IMR-90 (cell line): ENCODE results near the gene BRMS1. TPM values are rescaled to one million over a fixed set of nuclear protein-coding genes. Genes with fewer than 3 reads are reported as not detected.

ENCODE experiments used
- ATAC-seq: fragments of 200-7000 bp; cut with Tn5 transposase; 2 replicates; pipeline ENCODE4 v1.9.1; 2020; ENCODE audit warnings: low read depth, mild to moderate bottlenecking, moderate library complexity
- BruUV-seq: library from RNA; stranded (reverse); fragments of 400-500 nt; replicated peaks from 2 replicates; lab custom pipeline; 2021; lab: Mats Ljungman, UMichigan
- CTCF ChIA-PET: fragments of 300-600 bp; formaldehyde crosslinking; extraction: SDS; loops from one replicate; lab custom pipeline; 2021; ENCODE audit warnings: antibody characterized with exemption; lab: Yijun Ruan, JAX
- POLR2A ChIA-PET: fragments of 300-600 bp; sonication (Branson Sonifier 250); formaldehyde crosslinking; loops from one replicate; lab custom pipeline; 2022; ENCODE audit warnings: antibody characterized with exemption; ENCODE audit not compliant: unreplicated experiment; lab: Charles Lee
- DNase-seq: peaks from one replicate; pipeline ENCODE4 v3.0.0; 2013
- H2AFZ ChIP-seq: replicated peaks from 2 replicates; pipeline ENCODE3; 2013; ENCODE audit warnings: low read length, mild to moderate bottlenecking; ENCODE audit not compliant: poor library complexity
- H2AK5ac ChIP-seq: 2 replicates; pipeline ENCODE4 v1.6.1; 2013; ENCODE audit warnings: low read depth, low read length, inconsistent platforms
- H2AK9ac ChIP-seq: replicated peaks from 2 replicates; pipeline ENCODE3; 2013; ENCODE audit warnings: mild to moderate bottlenecking, low read depth, low read length, moderate library complexity; ENCODE audit not compliant: poor library complexity
- H2BK120ac ChIP-seq: 2 replicates; pipeline ENCODE4 v1.6.1; 2013; ENCODE audit warnings: low read depth, low read length, inconsistent platforms
- H2BK15ac ChIP-seq: 3 replicates; pipeline ENCODE4 v1.6.1; 2013; ENCODE audit warnings: low read depth, low read length, inconsistent platforms
- H2BK20ac ChIP-seq: 2 replicates; pipeline ENCODE4 v1.6.1; 2013; ENCODE audit warnings: low read depth, mild to moderate bottlenecking, inconsistent platforms, low read length, moderate library complexity
- H2BK5ac ChIP-seq: 2 replicates; pipeline ENCODE4 v1.6.1; 2013; ENCODE audit warnings: mild to moderate bottlenecking, low read depth, low read length, inconsistent platforms; ENCODE audit not compliant: poor library complexity, severe bottlenecking
- H3K14ac ChIP-seq: replicated peaks from 2 replicates; pipeline ENCODE4 v1.6.1; 2013; ENCODE audit warnings: low read depth, low read length, inconsistent platforms
- H3K18ac ChIP-seq: 2 replicates; pipeline ENCODE4 v1.6.1; 2013; ENCODE audit warnings: low read depth, low read length, control low read depth
- H3K23ac ChIP-seq: 2 replicates; pipeline ENCODE4 v1.6.1; 2013; ENCODE audit warnings: low read depth, low read length, inconsistent platforms
- H3K27ac ChIP-seq: 2 replicates; pipeline ENCODE4 v1.5.1; 2013; ENCODE audit warnings: mild to moderate bottlenecking, control low read depth, low read length; ENCODE audit not compliant: insufficient read depth
- H3K27me3 ChIP-seq: 2 replicates; pipeline ENCODE4 v1.6.1; 2013; ENCODE audit warnings: low read length; ENCODE audit not compliant: control insufficient read depth, insufficient read depth
- H3K36me3 ChIP-seq: 2 replicates; pipeline ENCODE4 v1.6.1; 2013; ENCODE audit warnings: low read length, mixed read lengths; ENCODE audit not compliant: control insufficient read depth, insufficient read depth
- H3K4ac ChIP-seq: 2 replicates; pipeline ENCODE4 v1.6.1; 2013; ENCODE audit warnings: low read depth, low read length, inconsistent platforms
- H3K4me1 ChIP-seq: 2 replicates; pipeline ENCODE4 v1.6.1; 2013; ENCODE audit warnings: low read length, mixed read lengths; ENCODE audit not compliant: control insufficient read depth, insufficient read depth
- H3K4me2 ChIP-seq: 2 replicates; pipeline ENCODE4 v1.6.1; 2013; ENCODE audit warnings: low read depth, mild to moderate bottlenecking, control low read depth, low read length, moderate library complexity
- H3K4me3 ChIP-seq: 2 replicates; pipeline ENCODE4 v1.5.1; 2013; ENCODE audit warnings: low read depth, mild to moderate bottlenecking, control low read depth, low read length, moderate library complexity; ENCODE audit not compliant: insufficient read depth
- H3K56ac ChIP-seq: 2 replicates; pipeline ENCODE4 v1.6.1; 2013; ENCODE audit warnings: low read length, inconsistent platforms; ENCODE audit not compliant: insufficient read depth; ENCODE audit errors: extremely low read depth
- H3K79me1 ChIP-seq, 2 experiments: 2 replicates each; pipeline ENCODE4 v1.6.1; 2013; ENCODE audit warnings: low read length in 2 of 2, inconsistent platforms in 1 of 2, low read depth in 1 of 2
- H3K9ac ChIP-seq: 2 replicates; pipeline ENCODE4 v1.6.1; 2013; ENCODE audit warnings: low read depth, low read length, control low read depth
- H3K9me1 ChIP-seq: 2 replicates; pipeline ENCODE4 v1.6.1; 2013; ENCODE audit warnings: low read length, inconsistent platforms; ENCODE audit not compliant: insufficient read depth
- H3K9me3 ChIP-seq: 2 replicates; pipeline ENCODE4 v1.6.1; 2013; ENCODE audit warnings: low read length; ENCODE audit not compliant: control insufficient read depth, insufficient read depth
- H4K20me1 ChIP-seq: 2 replicates; pipeline ENCODE4 v1.6.1; 2013; ENCODE audit warnings: low read length, inconsistent platforms; ENCODE audit not compliant: insufficient read depth
- H4K5ac ChIP-seq: 2 replicates; pipeline ENCODE4 v1.6.1; 2013; ENCODE audit warnings: mild to moderate bottlenecking, low read depth, low read length, control low read depth
- H4K8ac ChIP-seq, 2 experiments: 2 replicates each; pipeline ENCODE4 v1.6.1; 2013; ENCODE audit warnings: low read depth in 2 of 2, low read length in 2 of 2, control low read depth in 1 of 2, inconsistent platforms in 1 of 2
- H4K91ac ChIP-seq: 2 replicates; pipeline ENCODE4 v1.6.1; 2013; ENCODE audit warnings: low read depth, low read length, inconsistent platforms; ENCODE audit not compliant: insufficient read depth
- BHLHE40 ChIP-seq: fragments of 150-350 bp; IDR thresholded peaks from 2 replicates; pipeline ENCODE4 v1.6.1; 2016; ENCODE audit warnings: mild to moderate bottlenecking, low read depth, low read length
- CEBPB ChIP-seq: IDR thresholded peaks from 2 replicates; pipeline ENCODE4 v1.6.1; 2012; ENCODE audit warnings: low read depth, low read length, improper control_type of control experiment
- ELK1 ChIP-seq: fragments of 150-350 bp; IDR thresholded peaks from 2 replicates; pipeline ENCODE4 v1.6.1; 2016; ENCODE audit warnings: low read depth, mild to moderate bottlenecking, low read length, moderate library complexity, borderline replicate concordance
- FOS ChIP-seq: fragments of 150-350 bp; IDR thresholded peaks from 2 replicates; pipeline ENCODE4 v1.6.1; 2016; ENCODE audit warnings: low read depth, low read length
- MAFK ChIP-seq: IDR thresholded peaks from 2 replicates; pipeline ENCODE4 v1.6.1; 2012; ENCODE audit warnings: low read depth, low read length, improper control_type of control experiment
- MAZ ChIP-seq: IDR thresholded peaks from 2 replicates; pipeline ENCODE4 v1.6.1; 2012; ENCODE audit warnings: low read depth, mild to moderate bottlenecking, low read length, improper control_type of control experiment, moderate library complexity, borderline replicate concordance
- MXI1 ChIP-seq: IDR thresholded peaks from 2 replicates; pipeline ENCODE4 v1.6.1; 2012; ENCODE audit warnings: low read depth, mild to moderate bottlenecking, low read length, moderate library complexity, borderline replicate concordance
- POLR2A ChIP-seq: IDR thresholded peaks from 2 replicates; pipeline ENCODE4 v1.6.1; 2012; ENCODE audit warnings: mild to moderate bottlenecking, low read depth, low read length
- RAD21 ChIP-seq: IDR thresholded peaks from 2 replicates; pipeline ENCODE4 v1.6.1; 2012; ENCODE audit warnings: low read length, improper control_type of control experiment
- RFX5 ChIP-seq: IDR thresholded peaks from 2 replicates; pipeline ENCODE4 v1.8.0; 2012; ENCODE audit warnings: low read depth, mild to moderate bottlenecking, low read length, moderate library complexity
- SMC3 ChIP-seq: fragments of 150-350 bp; IDR thresholded peaks from 2 replicates; pipeline ENCODE4 v1.6.1; 2016; ENCODE audit warnings: low read depth, mild to moderate bottlenecking, antibody characterized with exemption, low read length, moderate library complexity
- USF2 ChIP-seq: fragments of 150-350 bp; IDR thresholded peaks from 2 replicates; pipeline ENCODE4 v1.6.1; 2017; ENCODE audit warnings: mild to moderate bottlenecking, antibody characterized with exemption, low read length, low read depth
- WGBS, 2 experiments: methylation state at CpG; one replicate each; pipeline versions ENCODE4 v1.1.5 to v1.1.7; 2013; ENCODE audit warnings: missing lambda C conversion rate in 2 of 2; ENCODE audit not compliant: insufficient read length in 1 of 2; ENCODE audit errors: extremely low coverage in 2 of 2; 5-methylcytosine and 5-hydroxymethylcytosine counted together
- dilution Hi-C: fragments of 300-500 bp; cut with HindIII; formaldehyde crosslinking; loops from one replicate; pipeline ENCODE4 v1.14.3; 2018; ENCODE audit warnings: low sequenced_read_pairs; ENCODE audit not compliant: unreplicated experiment
- in situ Hi-C: fragments of 300-500 bp; cut with MboI; formaldehyde crosslinking; loops from 3 replicates; pipeline ENCODE4 v1.14.3; 2019; ENCODE audit warnings: low sequenced_read_pairs, inconsistent platforms, mixed read lengths
- intact Hi-C: fragments of 100-400 bp; cut with micrococcal nuclease; formaldehyde crosslinking; loops from 2 replicates; pipeline ENCODE4 v1.10.0; 2022
- polyA plus RNA-seq, 3 experiments: library from polyadenylated mRNA; depleted of rRNA; stranded (reverse); fragments of >200 nt; gene quantifications; 2 replicates each; pipeline ENCODE4 v1.2.3, GENCODE V29; 2012; ENCODE audit warnings: low replicate concordance in 1 of 3
- total RNA-seq: library from RNA; depleted of rRNA; stranded (reverse); fragments of >200 nt; gene quantifications from 2 replicates; pipeline ENCODE4 v1.2.3, GENCODE V29; 2012

The BRMS1 gene
- total and polyA plus RNA-seq, 2 of the 4 experiments (the other 2 are of a cell fraction) = 48.3 to 57.9 TPM

- peaks cover 12% of the 10 kb centered on the region; the same call in 1 of the 2 replicates for H3K9me1 ChIP-seq
- 0% methylated on average over 6 of the region's 101 CpGs; no CpG with 5 or more reads in 1 of the 2 experiments for WGBS, 2 experiments
- DNase-seq = peak; percentile 93
- no peak within 1 kb of the TSS for H2BK15ac ChIP-seq
- H3K9me3 ChIP-seq = no peaks in the 10 kb centered on the region
- H2BK5ac ChIP-seq = peak within 1 kb of the TSS; percentile 85
- H4K8ac ChIP-seq = peak within 1 kb of the TSS; percentile 84 to 94
- peaks cover 16 to 44% of the 10 kb centered on the region in 2 experiments for H3K79me1 ChIP-seq
- peak within 1 kb of the TSS; percentile 28; the same call in 1 of the 2 replicates for H3K56ac ChIP-seq
- H3K23ac ChIP-seq = peak within 1 kb of the TSS; percentile 98
- dilution Hi-C loops (no loop called here), intact Hi-C loops (no loop called here), in situ Hi-C loops (no loop called here)
- no peak for TF ChIP-seq RFX5
- no peak for TF ChIP-seq CEBPB
- peak; percentile 23; the same call in 1 of the 2 replicates for TF ChIP-seq SMC3
- TF ChIP-seq POLR2A = peak; percentile 52; the same call in 1 of the 2 replicates
- peak; percentile 23; the same call in 1 of the 2 replicates for TF ChIP-seq MXI1
- TF ChIP-seq RAD21 = no peak
- TF ChIP-seq ELK1 = 0 out of 2 replicates have a peak, but pooled peaks have one; percentile 42
- TF ChIP-seq FOS = peak; percentile 98
- no peak for TF ChIP-seq USF2
- no peak for TF ChIP-seq BHLHE40
- TF ChIP-seq MAFK = no peak
- peak; percentile 7; the same call in 1 of the 2 replicates for TF ChIP-seq MAZ
- peak within 1 kb of the TSS; percentile 99 for H2AFZ ChIP-seq
- ATAC-seq = peak; percentile 78
- peak within 1 kb of the TSS; percentile 91 for H3K9ac ChIP-seq
- CTCF ChIA-PET = interaction anchor here (0.8 to 1.4 kb wide), 5 partner anchors 16 to 126 kb away, joined by 3 to 6 read pairs (median 4); no protein-coding TSS in a partner anchor
- H3K36me3 ChIP-seq = no peaks in the 10 kb centered on the region; the same call in 1 of the 2 replicates
- H3K14ac ChIP-seq = peak within 1 kb of the TSS; percentile 72
- H3K18ac ChIP-seq = no peak within 1 kb of the TSS
- peaks cover 12% of the 10 kb centered on the region for H3K4me1 ChIP-seq
- POLR2A ChIA-PET = no interaction called here
- peak within 1 kb of the TSS; percentile 95 for H2AK9ac ChIP-seq
- peak within 1 kb of the TSS; percentile 67; the same call in 1 of the 2 replicates for H4K91ac ChIP-seq
- peak within 1 kb of the TSS; percentile 98 for H3K4me3 ChIP-seq
- peak within 1 kb of the TSS; percentile 20; the same call in 1 of the 2 replicates for H2AK5ac ChIP-seq
- BruUV-seq = no TSS peak
- peak within 1 kb of the TSS; percentile 87 for H3K4ac ChIP-seq
- H2BK120ac ChIP-seq = peak within 1 kb of the TSS; percentile 74
- H3K27me3 ChIP-seq = no peaks in the 10 kb centered on the region
- no peak within 1 kb of the TSS for H2BK20ac ChIP-seq
- peak within 1 kb of the TSS; percentile 96 for H3K4me2 ChIP-seq
- H3K27ac ChIP-seq = peak within 1 kb of the TSS; percentile 83
- H4K20me1 ChIP-seq = peaks cover 16% of the 10 kb centered on the region
- peak within 1 kb of the TSS; percentile 27; the same call in 1 of the 2 replicates for H4K5ac ChIP-seq
Observed at GRCh38 chr11:66347425-66348276, 2.7 kb upstream of the BRMS1 start, which contains the start of gene B4GAT1. Gene B4GAT1, minus strand, starts transcription at chr11:66347629. Its CDS starts 84 bp downstream, at chr11:66347545.
